Stomach (tissue), 4 donors: Measurements from ENCODE around the gene CACNA2D3.

Experiments
- EP300 ChIP-seq: sonication (generic); formaldehyde crosslinking; IDR thresholded peaks from one replicate; pipeline ENCODE4 v1.6.1; 2017; ENCODE audit warnings: antibody characterized with exemption
- POLR2A ChIP-seq, 4 donors: fragments of 450-650 bp; IDR thresholded peaks; one replicate each; pipeline ENCODE4 v1.6.1; 2016; ENCODE audit warnings: antibody characterized with exemption in 4 of 4, control low read depth in 2 of 4, mild to moderate bottlenecking in 1 of 4, moderate library complexity in 1 of 4
- POLR2AphosphoS5 ChIP-seq, 3 donors: sonication (generic); formaldehyde crosslinking; IDR thresholded peaks; one replicate each; pipeline ENCODE4 v1.6.1; 2016; ENCODE audit warnings: antibody characterized with exemption in 3 of 3
- TF ChIP-seq, protein P1 (sequence below), 7 experiments: fragments of 450-650 bp in 4 of 7; fragments of 200-600 bp in 3 of 7; sonication (generic) in 3 of 7; IDR thresholded peaks; one replicate each; pipeline ENCODE4 v1.5.1; 2016 to 2019; ENCODE audit warnings: antibody characterized with exemption in 7 of 7, control low read depth in 2 of 7, mild to moderate bottlenecking in 1 of 7

GRCh38 chr3:54527521-54527920 lies 405.2 kb downstream of the CACNA2D3 start:
- TF ChIP-seq POLR2AphosphoS5 (IDR thresholded peaks at IDR 0.05) (no peak), POLR2A (IDR thresholded peaks at IDR 0.05) (no peak), EP300 (no peak)
- TF ChIP-seq, protein P1, sequence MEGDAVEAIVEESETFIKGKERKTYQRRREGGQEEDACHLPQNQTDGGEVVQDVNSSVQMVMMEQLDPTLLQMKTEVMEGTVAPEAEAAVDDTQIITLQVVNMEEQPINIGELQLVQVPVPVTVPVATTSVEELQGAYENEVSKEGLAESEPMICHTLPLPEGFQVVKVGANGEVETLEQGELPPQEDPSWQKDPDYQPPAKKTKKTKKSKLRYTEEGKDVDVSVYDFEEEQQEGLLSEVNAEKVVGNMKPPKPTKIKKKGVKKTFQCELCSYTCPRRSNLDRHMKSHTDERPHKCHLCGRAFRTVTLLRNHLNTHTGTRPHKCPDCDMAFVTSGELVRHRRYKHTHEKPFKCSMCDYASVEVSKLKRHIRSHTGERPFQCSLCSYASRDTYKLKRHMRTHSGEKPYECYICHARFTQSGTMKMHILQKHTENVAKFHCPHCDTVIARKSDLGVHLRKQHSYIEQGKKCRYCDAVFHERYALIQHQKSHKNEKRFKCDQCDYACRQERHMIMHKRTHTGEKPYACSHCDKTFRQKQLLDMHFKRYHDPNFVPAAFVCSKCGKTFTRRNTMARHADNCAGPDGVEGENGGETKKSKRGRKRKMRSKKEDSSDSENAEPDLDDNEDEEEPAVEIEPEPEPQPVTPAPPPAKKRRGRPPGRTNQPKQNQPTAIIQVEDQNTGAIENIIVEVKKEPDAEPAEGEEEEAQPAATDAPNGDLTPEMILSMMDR (IDR thresholded peaks at IDR 0.05): no peak
